ENCODE results near the gene SHROOM3. TPM values are rescaled to one million over a fixed set of nuclear protein-coding genes. Genes with fewer than 3 reads are reported as not detected.

The SHROOM3 gene
- total RNA-seq, 1 donor from 2014 or later = 6.9 TPM

- Histone ChIP-seq H3K4me3 (no peak overlapping the region), H3K4me1 (no peaks in the 10 kb centered on the region), H3K9me3 (no peaks in the 10 kb centered on the region), H3K27me3 (no peaks in the 10 kb centered on the region), H3K27ac (no peak overlapping the region), H3K36me3 (no peaks in the 10 kb centered on the region)
- no peak for TF ChIP-seq POLR2AphosphoS5 (IDR thresholded peaks at IDR 0.05; ENCODE audit: insufficient read depth in 1 of 2, low read depth in 1 of 2)
- TF ChIP-seq POLR2A (IDR thresholded peaks at IDR 0.05) = no peak
- TF ChIP-seq CTCF (IDR thresholded peaks at IDR 0.05) = no peak
- intact Hi-C loops (cut with DNase I) = no loop called here
- DNase-seq (ENCODE audit: extremely low spot score in 2 of 2) = no peak
Measured at GRCh38 chr4:76783836-76784235, 348.8 kb downstream of the SHROOM3 start.

- no peaks in the 10 kb centered on the region for H3K36me3 ChIP-seq
- no peak for TF ChIP-seq POLR2AphosphoS5 (IDR thresholded peaks at IDR 0.05; ENCODE audit: insufficient read depth in 1 of 2, low read depth in 1 of 2)
- no peak for TF ChIP-seq CTCF (IDR thresholded peaks at IDR 0.05)
- no peak for TF ChIP-seq POLR2A (IDR thresholded peaks at IDR 0.05)
- H3K27ac ChIP-seq = no peak overlapping the region
- H3K9me3 ChIP-seq = no peaks in the 10 kb centered on the region
- no peak overlapping the region for H3K4me3 ChIP-seq
- no peaks in the 10 kb centered on the region for H3K27me3 ChIP-seq
- no peaks in the 10 kb centered on the region for H3K4me1 ChIP-seq
- intact Hi-C loops (cut with DNase I) = no loop called here
- no peak for DNase-seq (ENCODE audit: extremely low spot score in 2 of 2)
Measured at GRCh38 chr4:76784237-76784636, 349.2 kb downstream of the SHROOM3 start.

- Histone ChIP-seq H3K27me3 (no peaks in the 10 kb centered on the region), H3K27ac (no peak overlapping the region), H3K36me3 (no peaks in the 10 kb centered on the region), H3K4me3 (no peak overlapping the region), H3K9me3 (no peaks in the 10 kb centered on the region), H3K4me1 (no peaks in the 10 kb centered on the region)
- intact Hi-C loops (cut with DNase I) = no loop called here
- TF ChIP-seq POLR2A (IDR thresholded peaks at IDR 0.05) (no peak), POLR2AphosphoS5 (IDR thresholded peaks at IDR 0.05; ENCODE audit: insufficient read depth in 1 of 2, low read depth in 1 of 2) (no peak), CTCF (IDR thresholded peaks at IDR 0.05) (no peak)
- no peak for DNase-seq (ENCODE audit: extremely low spot score in 2 of 2)
Measured at GRCh38 chr4:76787898-76788297, 352.9 kb downstream of the SHROOM3 start.

GRCh38 chr4:76790377-76790776 lies 355.3 kb downstream of the SHROOM3 start:
- no peaks in the 10 kb centered on the region for H3K9me3 ChIP-seq
- TF ChIP-seq CTCF (IDR thresholded peaks at IDR 0.05) = no peak
- TF ChIP-seq POLR2A (IDR thresholded peaks at IDR 0.05) = no peak
- no peak overlapping the region for H3K27ac ChIP-seq
- H3K36me3 ChIP-seq = no peaks in the 10 kb centered on the region
- H3K4me1 ChIP-seq = no peaks in the 10 kb centered on the region
- no peaks in the 10 kb centered on the region for H3K27me3 ChIP-seq
- intact Hi-C loops (cut with DNase I) = no loop called here
- no peak for DNase-seq (ENCODE audit: extremely low spot score in 2 of 2)
- no peak overlapping the region for H3K4me3 ChIP-seq

GRCh38 chr4:76791479-76791878 lies 356.4 kb downstream of the SHROOM3 start:
- Histone ChIP-seq H3K27ac (no peak overlapping the region), H3K36me3 (no peaks in the 10 kb centered on the region), H3K27me3 (no peaks in the 10 kb centered on the region), H3K9me3 (no peaks in the 10 kb centered on the region), H3K4me1 (no peaks in the 10 kb centered on the region), H3K4me3 (no peak overlapping the region)
- DNase-seq (ENCODE audit: extremely low spot score in 2 of 2) = no peak
- TF ChIP-seq CTCF (IDR thresholded peaks at IDR 0.05) (no peak), POLR2A (IDR thresholded peaks at IDR 0.05) (no peak), POLR2AphosphoS5 (IDR thresholded peaks at IDR 0.05; ENCODE audit: insufficient read depth in 1 of 2, low read depth in 1 of 2) (no peak)
- intact Hi-C loops (cut with DNase I) = no loop called here
